ENCODE results near the gene TMEM175. TPM values are rescaled to one million over a fixed set of nuclear protein-coding genes. Genes with fewer than 3 reads are reported as not detected.

The TMEM175 gene
- total and polyA plus RNA-seq, 2 of the 13 experiments (the other 11 are each of a cell fraction or from before 2014, with no cell fraction given), result 5.1 to 9.9 TPM

GRCh38 chr4:986879-987623, 54.8 kb downstream of the TMEM175 start, which contains the start of gene IDUA:
Gene IDUA, plus strand, starts transcription at chr4:987044. Its CDS starts 41 bp downstream, at chr4:987085.
- peaks cover 12% of the 10 kb centered on the region for H3K79me2 ChIP-seq (ENCODE audit: insufficient read depth, low read length)
- peak within 1 kb of the TSS; percentile 64 for H3K27ac ChIP-seq (ENCODE audit: extremely low read length, insufficient read depth, low read length)
- H3K4me1 ChIP-seq (ENCODE audit: insufficient read depth, low read length), result peaks cover 44% of the 10 kb centered on the region
- H4K20me1 ChIP-seq (ENCODE audit: insufficient read depth, low read length), result no peaks in the 10 kb centered on the region
- POLR2A ChIA-PET, result interaction anchor here (0.7 to 3.2 kb wide), 12 partner anchors 12 to 300 kb away, joined by 3 to 25 read pairs (median 3); partner anchors contain the start of genes GAK and TMEM175
- H3K36me3 ChIP-seq (replicated peaks in 1 of 2; ENCODE audit: control insufficient read depth in 1 of 2, insufficient read depth in 2 of 2, low read length in 2 of 2), result peaks cover 9 to 15% of the 10 kb centered on the region in 2 experiments; a peak in 4 of 5 replicates
- H3K9ac ChIP-seq (ENCODE audit: insufficient read depth, low read depth, low read length), result peak within 1 kb of the TSS; percentile 69
- peak; percentile 73 for ATAC-seq
- intact Hi-C loops (cut with micrococcal nuclease; ENCODE audit: unreplicated experiment), result loop anchor here (1.0 to 2.0 kb wide), 3 partner anchors 56 to 173 kb away; no protein-coding TSS in a partner anchor
- no peaks in the 10 kb centered on the region for H3K9me3 ChIP-seq (ENCODE audit: low read length)
- in situ Hi-C loops (cut with HindIII; ENCODE audit: extremely low pct_ligation_motif_present, low pct_unique_long_range_greater_than_20kb), result loop anchor here (5.0 to 10.0 kb wide), 2 partner anchors 55 to 172 kb away; partner anchors contain the start of genes GAK and TMEM175
- DNase-seq (ENCODE audit: low spot score), result peak; percentile 74
- H3K4me2 ChIP-seq (ENCODE audit: low read depth, low read length), result peak within 1 kb of the TSS; percentile 91
- H3K27me3 ChIP-seq (ENCODE audit: control insufficient read depth in 1 of 2, insufficient read depth in 2 of 2, low read length in 2 of 2), result peaks cover 0 to 8% of the 10 kb centered on the region in 2 experiments; a peak in 1 of 5 replicates
- H3K4me3 ChIP-seq (replicated peaks in 1 of 3; ENCODE audit: insufficient read depth in 1 of 3, low read depth in 2 of 3, low read length in 3 of 3), result peak within 1 kb of the TSS; percentile 54 to 75 (median 55)
- CTCF ChIA-PET (ENCODE audit: low intra/inter-chr PET ratio, low total read pairs), result interaction anchor here (1.3 kb wide), 1 partner anchor 61 kb away, joined by 5 read pairs; no protein-coding TSS in a partner anchor
- no TSS peak for BruUV-seq (replicated peaks)
- no peak within 1 kb of the TSS for H2AFZ ChIP-seq (ENCODE audit: low read length)
- WGBS (ENCODE audit: low lambda C conversion rate), result 70% methylated on average over 2 of the region's 69 CpGs
- no peak for FAIRE-seq
- TF ChIP-seq, protein P1, sequence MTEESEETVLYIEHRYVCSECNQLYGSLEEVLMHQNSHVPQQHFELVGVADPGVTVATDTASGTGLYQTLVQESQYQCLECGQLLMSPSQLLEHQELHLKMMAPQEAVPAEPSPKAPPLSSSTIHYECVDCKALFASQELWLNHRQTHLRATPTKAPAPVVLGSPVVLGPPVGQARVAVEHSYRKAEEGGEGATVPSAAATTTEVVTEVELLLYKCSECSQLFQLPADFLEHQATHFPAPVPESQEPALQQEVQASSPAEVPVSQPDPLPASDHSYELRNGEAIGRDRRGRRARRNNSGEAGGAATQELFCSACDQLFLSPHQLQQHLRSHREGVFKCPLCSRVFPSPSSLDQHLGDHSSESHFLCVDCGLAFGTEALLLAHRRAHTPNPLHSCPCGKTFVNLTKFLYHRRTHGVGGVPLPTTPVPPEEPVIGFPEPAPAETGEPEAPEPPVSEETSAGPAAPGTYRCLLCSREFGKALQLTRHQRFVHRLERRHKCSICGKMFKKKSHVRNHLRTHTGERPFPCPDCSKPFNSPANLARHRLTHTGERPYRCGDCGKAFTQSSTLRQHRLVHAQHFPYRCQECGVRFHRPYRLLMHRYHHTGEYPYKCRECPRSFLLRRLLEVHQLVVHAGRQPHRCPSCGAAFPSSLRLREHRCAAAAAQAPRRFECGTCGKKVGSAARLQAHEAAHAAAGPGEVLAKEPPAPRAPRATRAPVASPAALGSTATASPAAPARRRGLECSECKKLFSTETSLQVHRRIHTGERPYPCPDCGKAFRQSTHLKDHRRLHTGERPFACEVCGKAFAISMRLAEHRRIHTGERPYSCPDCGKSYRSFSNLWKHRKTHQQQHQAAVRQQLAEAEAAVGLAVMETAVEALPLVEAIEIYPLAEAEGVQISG (CRISPR knock-in tag; IDR thresholded peaks at IDR 0.05), result peak; percentile 75
- TF ChIP-seq ZBTB7B (CRISPR knock-in tag; IDR thresholded peaks at IDR 0.05) (peak; percentile 84), JDP2 (CRISPR knock-in tag; IDR thresholded peaks at IDR 0.05; ENCODE audit: borderline replicate concordance) (peak; percentile 73; the same call in 1 of the 2 replicates), HOXA3 (CRISPR knock-in tag; IDR thresholded peaks at IDR 0.05) (peak; percentile 74)
- TF ChIP-seq, protein P2, sequence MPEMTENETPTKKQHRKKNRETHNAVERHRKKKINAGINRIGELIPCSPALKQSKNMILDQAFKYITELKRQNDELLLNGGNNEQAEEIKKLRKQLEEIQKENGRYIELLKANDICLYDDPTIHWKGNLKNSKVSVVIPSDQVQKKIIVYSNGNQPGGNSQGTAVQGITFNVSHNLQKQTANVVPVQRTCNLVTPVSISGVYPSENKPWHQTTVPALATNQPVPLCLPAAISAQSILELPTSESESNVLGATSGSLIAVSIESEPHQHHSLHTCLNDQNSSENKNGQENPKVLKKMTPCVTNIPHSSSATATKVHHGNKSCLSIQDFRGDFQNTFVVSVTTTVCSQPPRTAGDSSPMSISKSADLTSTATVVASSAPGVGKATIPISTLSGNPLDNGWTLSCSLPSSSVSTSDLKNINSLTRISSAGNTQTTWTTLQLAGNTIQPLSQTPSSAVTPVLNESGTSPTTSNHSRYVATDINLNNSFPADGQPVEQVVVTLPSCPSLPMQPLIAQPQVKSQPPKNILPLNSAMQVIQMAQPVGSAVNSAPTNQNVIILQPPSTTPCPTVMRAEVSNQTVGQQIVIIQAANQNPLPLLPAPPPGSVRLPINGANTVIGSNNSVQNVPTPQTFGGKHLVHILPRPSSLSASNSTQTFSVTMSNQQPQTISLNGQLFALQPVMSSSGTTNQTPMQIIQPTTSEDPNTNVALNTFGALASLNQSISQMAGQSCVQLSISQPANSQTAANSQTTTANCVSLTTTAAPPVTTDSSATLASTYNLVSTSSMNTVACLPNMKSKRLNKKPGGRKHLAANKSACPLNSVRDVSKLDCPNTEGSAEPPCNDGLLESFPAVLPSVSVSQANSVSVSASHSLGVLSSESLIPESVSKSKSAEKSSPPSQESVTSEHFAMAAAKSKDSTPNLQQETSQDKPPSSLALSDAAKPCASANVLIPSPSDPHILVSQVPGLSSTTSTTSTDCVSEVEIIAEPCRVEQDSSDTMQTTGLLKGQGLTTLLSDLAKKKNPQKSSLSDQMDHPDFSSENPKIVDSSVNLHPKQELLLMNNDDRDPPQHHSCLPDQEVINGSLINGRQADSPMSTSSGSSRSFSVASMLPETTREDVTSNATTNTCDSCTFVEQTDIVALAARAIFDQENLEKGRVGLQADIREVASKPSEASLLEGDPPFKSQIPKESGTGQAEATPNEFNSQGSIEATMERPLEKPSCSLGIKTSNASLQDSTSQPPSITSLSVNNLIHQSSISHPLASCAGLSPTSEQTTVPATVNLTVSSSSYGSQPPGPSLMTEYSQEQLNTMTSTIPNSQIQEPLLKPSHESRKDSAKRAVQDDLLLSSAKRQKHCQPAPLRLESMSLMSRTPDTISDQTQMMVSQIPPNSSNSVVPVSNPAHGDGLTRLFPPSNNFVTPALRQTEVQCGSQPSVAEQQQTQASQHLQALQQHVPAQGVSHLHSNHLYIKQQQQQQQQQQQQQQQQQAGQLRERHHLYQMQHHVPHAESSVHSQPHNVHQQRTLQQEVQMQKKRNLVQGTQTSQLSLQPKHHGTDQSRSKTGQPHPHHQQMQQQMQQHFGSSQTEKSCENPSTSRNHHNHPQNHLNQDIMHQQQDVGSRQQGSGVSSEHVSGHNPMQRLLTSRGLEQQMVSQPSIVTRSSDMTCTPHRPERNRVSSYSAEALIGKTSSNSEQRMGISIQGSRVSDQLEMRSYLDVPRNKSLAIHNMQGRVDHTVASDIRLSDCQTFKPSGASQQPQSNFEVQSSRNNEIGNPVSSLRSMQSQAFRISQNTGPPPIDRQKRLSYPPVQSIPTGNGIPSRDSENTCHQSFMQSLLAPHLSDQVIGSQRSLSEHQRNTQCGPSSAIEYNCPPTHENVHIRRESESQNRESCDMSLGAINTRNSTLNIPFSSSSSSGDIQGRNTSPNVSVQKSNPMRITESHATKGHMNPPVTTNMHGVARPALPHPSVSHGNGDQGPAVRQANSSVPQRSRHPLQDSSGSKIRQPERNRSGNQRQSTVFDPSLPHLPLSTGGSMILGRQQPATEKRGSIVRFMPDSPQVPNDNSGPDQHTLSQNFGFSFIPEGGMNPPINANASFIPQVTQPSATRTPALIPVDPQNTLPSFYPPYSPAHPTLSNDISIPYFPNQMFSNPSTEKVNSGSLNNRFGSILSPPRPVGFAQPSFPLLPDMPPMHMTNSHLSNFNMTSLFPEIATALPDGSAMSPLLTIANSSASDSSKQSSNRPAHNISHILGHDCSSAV (CRISPR knock-in tag; IDR thresholded peaks at IDR 0.05; ENCODE audit: borderline replicate concordance), result no peak
- TF ChIP-seq, protein P3, sequence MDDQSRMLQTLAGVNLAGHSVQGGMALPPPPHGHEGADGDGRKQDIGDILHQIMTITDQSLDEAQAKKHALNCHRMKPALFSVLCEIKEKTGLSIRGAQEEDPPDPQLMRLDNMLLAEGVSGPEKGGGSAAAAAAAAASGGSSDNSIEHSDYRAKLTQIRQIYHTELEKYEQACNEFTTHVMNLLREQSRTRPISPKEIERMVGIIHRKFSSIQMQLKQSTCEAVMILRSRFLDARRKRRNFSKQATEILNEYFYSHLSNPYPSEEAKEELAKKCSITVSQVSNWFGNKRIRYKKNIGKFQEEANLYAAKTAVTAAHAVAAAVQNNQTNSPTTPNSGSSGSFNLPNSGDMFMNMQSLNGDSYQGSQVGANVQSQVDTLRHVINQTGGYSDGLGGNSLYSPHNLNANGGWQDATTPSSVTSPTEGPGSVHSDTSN (CRISPR knock-in tag; IDR thresholded peaks at IDR 0.05; ENCODE audit: borderline replicate concordance), result 0 out of 2 replicates have a peak, but pooled peaks have one; percentile 51

Data from HepG2 (cell line).